Activated CD4-positive, alpha-beta T cell treated with anti-CD3 and anti-CD28 coated beads for 4 hours (primary cell): ENCODE results near the gene ZNF839.

Experiments used
- DNase-seq, 2 donors: peaks; one replicate each; pipeline ENCODE4 v3.0.0-alpha.2; 2020

Gene ZNF839

DNA sequence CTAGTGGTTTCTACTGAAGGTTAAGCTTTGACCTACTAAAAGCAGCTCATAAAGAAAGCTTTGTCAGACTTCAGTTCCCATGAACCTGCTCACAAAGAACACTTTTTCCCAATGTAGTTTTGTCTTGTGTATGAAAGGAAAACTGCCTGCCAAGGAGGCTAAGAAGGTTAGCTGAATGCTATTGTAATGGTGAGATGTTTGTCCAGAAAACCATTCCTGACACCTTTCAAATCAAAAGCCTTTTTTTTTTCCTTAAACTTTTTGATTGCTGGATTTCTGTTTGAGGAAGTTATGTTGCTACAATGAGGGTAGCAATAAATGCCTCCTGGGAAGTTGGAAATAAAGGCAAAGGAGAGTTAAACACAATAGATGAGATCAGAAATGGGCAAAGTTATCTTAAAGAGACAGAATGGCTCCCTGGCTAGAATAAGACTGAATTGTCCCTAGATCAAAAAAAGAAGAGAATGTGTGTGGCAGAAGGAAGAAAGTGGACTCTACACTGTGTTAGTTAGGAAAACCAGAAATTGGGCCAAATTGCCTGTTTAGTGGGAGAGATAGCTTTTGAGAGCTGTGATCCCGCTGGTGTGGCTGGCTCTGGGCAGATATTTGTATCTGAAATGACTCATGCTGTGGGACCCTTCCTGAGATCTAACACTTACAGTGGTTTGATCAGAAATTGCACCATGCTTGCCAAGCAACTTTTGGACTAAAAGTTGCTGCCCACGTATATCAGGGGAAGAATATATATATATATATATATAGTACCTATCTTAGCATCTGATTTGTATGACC, 70.7 kb downstream of the ZNF839 start:
- no peak for DNase-seq
